NCI-H2227 treated with DMSO at 0.1 percent for 48 hours (cell line): ENCODE measurements around the gene GPR152.
A peak's percentile ranks its signal among the peaks of the same experiment; 100 is the strongest.
"Not testable (repeated sequence)": the region's sequence is repeated elsewhere in the genome, so short reads cannot be mapped to it uniquely, and the experiment has no call there.

Experiments
- DNase-seq: peaks from one replicate; lab custom pipeline; 2025; lab: John Stamatoyannopoulos, UW

GPR152 gene

GRCh38 chr11:67409261-67409666 is 43.3 kb downstream of the GPR152 start:
- DNase-seq: no peak

DNA sequence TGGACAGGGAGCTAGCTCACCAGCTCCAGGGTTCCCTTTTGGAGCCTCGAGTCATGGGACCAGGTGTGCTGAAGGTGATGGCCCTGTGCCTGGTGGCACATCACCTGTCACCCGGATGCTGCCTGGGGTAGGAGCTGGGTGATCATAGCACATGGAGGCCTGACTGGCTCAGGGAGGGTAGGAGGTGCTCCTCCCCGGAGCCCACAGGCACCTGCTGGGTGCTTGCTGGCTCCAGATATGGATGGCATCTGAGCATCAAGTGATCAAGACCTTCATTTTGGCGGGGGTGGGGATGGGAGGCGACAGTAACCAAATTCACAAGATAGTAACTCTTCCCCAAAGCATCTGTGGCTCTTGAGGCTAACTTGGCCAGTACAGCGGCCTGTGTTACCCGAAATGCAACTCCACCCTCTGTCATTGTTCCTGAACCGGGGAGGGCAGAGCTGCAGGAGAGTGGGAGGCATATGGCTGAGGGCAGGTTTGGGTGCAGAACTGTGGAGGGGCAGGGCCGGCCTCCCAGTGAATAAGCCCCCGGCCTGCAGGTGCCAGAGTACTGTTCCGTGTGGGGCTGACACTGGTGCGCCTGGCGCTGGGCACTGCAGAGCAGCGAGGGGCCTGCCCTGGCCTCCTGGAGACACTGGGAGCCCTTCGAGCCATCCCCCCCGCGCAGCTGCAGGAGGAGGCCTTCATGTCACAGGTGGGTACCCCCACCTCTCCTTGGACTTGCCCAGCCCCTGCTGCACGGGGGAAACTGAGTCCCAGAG is 43.9 kb downstream of the GPR152 start:
- no peak for DNase-seq

DNA sequence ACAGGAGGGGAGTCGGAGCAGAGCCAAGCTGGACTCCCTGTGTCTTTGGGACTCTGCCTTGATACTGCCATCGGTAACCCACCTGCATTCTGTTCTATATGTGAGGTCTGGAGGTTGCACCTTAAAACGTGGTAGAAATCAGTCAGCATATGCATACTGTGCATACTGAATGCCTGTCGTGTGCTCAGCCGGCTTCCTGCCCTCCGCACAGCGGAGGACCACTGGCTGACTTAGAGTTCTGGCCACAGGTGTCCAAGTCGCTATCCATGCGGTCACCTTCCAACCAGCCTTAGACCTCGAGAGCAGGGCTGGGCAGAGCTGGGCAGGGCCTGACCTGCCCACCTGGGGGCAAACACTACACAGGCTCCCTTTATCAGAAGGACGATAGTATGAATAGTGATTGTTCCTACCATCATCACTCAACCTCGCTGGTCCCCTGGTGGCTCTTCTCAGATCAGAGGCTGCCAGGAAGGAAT is 44.8 kb downstream of the GPR152 start:
- no peak for DNase-seq

GRCh38 chr11:67406969-67407687 is 45.4 kb downstream of the GPR152 start:
- no peak for DNase-seq

GRCh38 chr11:67406420-67406968 is 46.0 kb downstream of the GPR152 start:
- no peak for DNase-seq

GRCh38 chr11:67405688-67406339 is 46.7 kb downstream of the GPR152 start:
- DNase-seq: no peak

GRCh38 chr11:67405196-67405567 is 47.3 kb downstream of the GPR152 start:
- DNase-seq: no peak

DNA sequence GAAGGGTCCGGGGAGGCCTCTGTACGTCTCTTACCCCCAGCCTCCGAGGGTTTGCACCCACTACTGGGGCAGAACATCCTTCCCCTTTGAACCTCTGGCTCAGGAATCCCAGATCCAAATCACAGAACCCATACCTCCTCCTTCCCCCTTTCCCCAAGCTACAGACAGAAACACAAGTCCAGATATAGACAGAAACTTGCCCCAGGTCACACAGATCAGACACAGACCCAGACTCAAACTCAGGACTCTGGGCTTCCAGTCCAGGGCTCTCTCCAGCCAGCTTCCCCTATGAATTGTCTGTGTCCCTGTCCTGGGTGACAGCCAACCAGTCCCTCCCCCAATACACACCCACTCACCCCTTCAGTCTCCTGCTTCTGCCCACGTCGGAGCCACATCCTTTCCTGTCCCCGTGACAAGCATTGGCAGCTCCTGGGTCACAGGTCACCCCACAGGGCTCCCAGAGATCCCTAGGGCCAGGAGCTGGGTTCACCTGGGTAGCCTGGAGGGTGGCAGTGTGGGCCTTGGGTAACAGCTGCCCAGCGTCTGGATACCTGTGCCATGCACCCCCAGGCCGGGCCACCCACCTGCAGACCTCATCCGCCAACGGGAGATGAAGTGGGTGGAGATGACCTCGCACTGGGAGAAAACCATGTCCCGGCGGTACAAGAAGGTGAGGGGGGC is 47.9 kb downstream of the GPR152 start:
- DNase-seq: no peak

- not testable (repeated sequence) for DNase-seq
These were observed 49.4 kb downstream of the GPR152 start for GRCh38 chr11:67403085-67403484.

DNA sequence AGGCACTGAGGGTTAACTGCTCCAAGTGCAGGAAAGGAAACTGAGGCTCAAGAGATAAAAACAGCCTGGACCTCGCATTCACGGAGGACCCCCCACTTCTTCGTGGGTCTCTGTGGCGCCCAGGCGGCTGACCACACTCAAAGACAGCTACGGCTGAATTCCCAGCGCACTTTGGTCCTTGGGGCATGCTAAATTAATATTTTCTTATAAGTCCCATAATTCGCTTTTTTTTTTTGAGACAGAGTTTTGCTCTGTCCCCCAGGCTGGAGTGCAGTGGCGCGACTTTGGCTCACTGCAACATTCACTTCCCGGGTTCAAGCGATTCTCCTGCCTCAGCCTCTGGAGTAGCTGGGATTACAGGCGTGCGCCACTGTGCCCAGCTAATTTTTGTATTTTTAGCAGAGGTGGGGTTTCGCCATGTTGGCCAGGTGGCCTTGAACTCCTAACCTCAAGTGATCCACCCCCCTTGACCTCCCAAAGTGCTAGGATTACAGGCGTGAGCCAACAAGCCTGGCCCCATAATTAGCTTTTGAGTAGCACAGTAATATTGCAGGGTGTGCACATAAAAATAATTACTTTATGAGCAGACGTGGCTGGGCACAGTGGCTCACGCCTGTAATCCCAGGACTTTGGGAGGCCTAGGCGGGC is 50.2 kb downstream of the GPR152 start:
- not testable (repeated sequence) for DNase-seq

DNA sequence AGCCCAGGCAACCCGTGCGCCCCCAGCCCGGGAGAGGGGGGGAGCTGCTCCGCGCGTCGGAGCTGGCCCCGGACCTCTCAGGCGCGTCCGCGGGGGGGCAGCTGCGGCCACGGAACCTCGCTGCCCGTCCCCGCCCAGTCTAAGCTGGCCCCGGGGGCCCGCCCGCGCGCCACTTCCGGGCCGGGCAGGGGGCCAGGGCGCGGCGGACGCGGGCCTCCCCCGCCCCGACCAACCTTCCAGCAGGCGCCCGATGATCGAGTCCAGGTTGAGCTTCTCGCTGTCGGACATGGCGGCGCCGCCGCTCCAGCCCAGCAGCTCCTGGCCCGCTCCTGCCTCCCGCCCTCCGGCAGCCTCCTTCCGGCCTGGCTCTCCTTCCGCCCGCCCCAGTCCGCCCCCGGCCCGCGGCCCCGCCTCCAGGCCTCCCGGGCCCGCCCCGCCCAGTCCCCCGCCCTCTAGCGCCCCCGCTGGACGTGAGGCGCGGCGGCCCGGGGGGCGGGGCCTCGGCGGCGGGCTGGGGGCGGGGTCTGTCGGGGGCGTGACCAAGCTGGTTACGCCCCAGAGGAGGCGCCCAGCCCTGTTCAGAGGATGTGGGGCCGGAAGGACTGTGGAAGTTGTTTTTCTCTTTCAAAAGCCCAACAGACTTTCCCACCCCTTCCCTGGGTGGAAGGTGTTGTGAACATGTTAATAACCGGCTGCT is 50.9 kb downstream of the GPR152 start, which contains the start of gene PPP1CA:
Gene PPP1CA (minus strand): TSS at position 364 of the 697 bp plus-strand sequence. CDS start 76 bp downstream, at position 288.
- peak; percentile 94 for DNase-seq
